Central memory CD4-positive, alpha-beta T cell (primary cell): ENCODE data around the gene PRKAB1.
A peak's percentile ranks its signal among the peaks of the same experiment; 100 is the strongest.
"Not testable (repeated sequence)": the region's sequence is repeated elsewhere in the genome, so short reads cannot be mapped to it uniquely, and the experiment has no call there.

Source experiments
- DNase-seq: peaks from one replicate; pipeline ENCODE4 v3.0.0; 2022
- total RNA-seq, 3 experiments: gene quantifications; one replicate each; lab custom pipeline; 2026; lab: John Stamatoyannopoulos, UW

Gene PRKAB1
- total RNA-seq = 22.0 to 36.2 (median 31.3) reads per million in 3 experiments

GRCh38 chr12:119667577-119668323 lies at the start of gene PRKAB1:
Gene PRKAB1 (plus strand): TSS chr12:119668133. CDS start chr12:119668245, 112 bp downstream.
- peak; percentile 96 for DNase-seq

GRCh38 chr12:119618328-119618896 lies 49.5 kb upstream of the PRKAB1 start:
- not testable (repeated sequence) for DNase-seq

GRCh38 chr12:119620490-119620889 lies 47.4 kb upstream of the PRKAB1 start:
- DNase-seq = no peak

GRCh38 chr12:119621878-119622277 lies 46.1 kb upstream of the PRKAB1 start:
- no peak for DNase-seq

GRCh38 chr12:119624966-119625365 lies 43.0 kb upstream of the PRKAB1 start:
- DNase-seq = no peak

GRCh38 chr12:119627019-119627643 lies 40.8 kb upstream of the PRKAB1 start:
- no peak for DNase-seq

GRCh38 chr12:119627686-119628085 lies 40.2 kb upstream of the PRKAB1 start:
- DNase-seq = no peak

- no peak for DNase-seq
Observed at GRCh38 chr12:119630223-119630780, 37.6 kb upstream of the PRKAB1 start.

GRCh38 chr12:119630962-119631550 lies 36.9 kb upstream of the PRKAB1 start:
- no peak for DNase-seq

GRCh38 chr12:119631930-119632678 lies 35.8 kb upstream of the PRKAB1 start:
- DNase-seq = no peak

GRCh38 chr12:119634743-119635142 lies 33.2 kb upstream of the PRKAB1 start:
- no peak for DNase-seq

- no peak for DNase-seq
Observed at GRCh38 chr12:119642986-119643385, 24.9 kb upstream of the PRKAB1 start.

GRCh38 chr12:119644930-119645329 lies 23.0 kb upstream of the PRKAB1 start:
- no peak for DNase-seq

GRCh38 chr12:119645535-119646059 lies 22.3 kb upstream of the PRKAB1 start:
- no peak for DNase-seq

- DNase-seq = no peak
Observed at GRCh38 chr12:119649202-119649808, 18.6 kb upstream of the PRKAB1 start.

- no peak for DNase-seq
Observed at GRCh38 chr12:119652665-119653064, 15.3 kb upstream of the PRKAB1 start.

GRCh38 chr12:119657001-119657400 lies 10.9 kb upstream of the PRKAB1 start:
- not testable (repeated sequence) for DNase-seq

GRCh38 chr12:119658166-119658565 lies 9.8 kb upstream of the PRKAB1 start:
- DNase-seq = not testable (repeated sequence)

GRCh38 chr12:119659289-119659897 lies 8.5 kb upstream of the PRKAB1 start:
- DNase-seq = peak; percentile 35

GRCh38 chr12:119660076-119660475 lies 7.9 kb upstream of the PRKAB1 start:
- no peak for DNase-seq

- no peak for DNase-seq
Observed at GRCh38 chr12:119661882-119662281, 6.1 kb upstream of the PRKAB1 start.
